SU-DHL-6 (cell line): ENCODE measurements around the gene DBNDD1.

Experiments used
- CTCF ChIP-seq: fragments of 200-600 bp; sonication (generic); IDR thresholded peaks from one replicate; pipeline ENCODE4 v1.5.1; 2017; ENCODE audit warnings: antibody characterized with exemption, mild to moderate bottlenecking, low read length, moderate library complexity; ENCODE audit not compliant: insufficient read depth, poor library complexity, severe bottlenecking
- EZH2phosphoT487 ChIP-seq: fragments of 200-600 bp; sonication (generic), shearing (Covaris generic); conservative IDR thresholded peaks from 2 replicates; pipeline ENCODE4 v1.6.1; 2018; ENCODE audit warnings: mild to moderate bottlenecking, antibody characterized with exemption, low read length, moderate library complexity, mixed read lengths

GRCh38 chr16:90031186-90031930 lies 12.1 kb upstream of the DBNDD1 start:
- TF ChIP-seq CTCF: no peak
- TF ChIP-seq EZH2phosphoT487: no peak
